Activated naive CD8-positive, alpha-beta T cell (primary cell): ENCODE results near the gene SLC2A6.
"Not testable (repeated sequence)": the region's sequence is repeated elsewhere in the genome, so short reads cannot be mapped to it uniquely, and the experiment has no call there.

Source experiments
- H3K27ac Mint-ChIP-seq: one replicate; pipeline ENCODE4 v1.8.0; 2021; ENCODE audit warnings: mixed read lengths
- H3K27me3 Mint-ChIP-seq: one replicate; pipeline ENCODE4 v1.8.0; 2021; ENCODE audit warnings: mixed read lengths
- H3K36me3 Mint-ChIP-seq: one replicate; pipeline ENCODE4 v1.8.0; 2021; ENCODE audit warnings: mixed read lengths
- H3K4me1 Mint-ChIP-seq: one replicate; pipeline ENCODE4 v1.8.0; 2021; ENCODE audit warnings: low read depth, mixed read lengths
- H3K4me3 Mint-ChIP-seq: one replicate; pipeline ENCODE4 v1.8.0; 2021; ENCODE audit warnings: mild to moderate bottlenecking, mixed read lengths
- H3K9me3 Mint-ChIP-seq: one replicate; pipeline ENCODE4 v1.8.0; 2021; ENCODE audit warnings: low read depth, mixed read lengths

Gene SLC2A6

GRCh38 chr9:133456409-133456808, 22.5 kb downstream of the SLC2A6 start:
- Mint-ChIP-seq H3K27me3 (no peaks in the 10 kb centered on the region), H3K4me1 (peaks cover 6% of the 10 kb centered on the region), H3K36me3 (no peaks in the 10 kb centered on the region), H3K27ac (no peak overlapping the region), H3K9me3 (no peaks in the 10 kb centered on the region), H3K4me3 (no peak overlapping the region)

- H3K9me3 Mint-ChIP-seq, result no peaks in the 10 kb centered on the region
These were observed 23.0 kb downstream of the SLC2A6 start for GRCh38 chr9:133455936-133456335.

GRCh38 chr9:133454943-133455673, 23.8 kb downstream of the SLC2A6 start:
- Mint-ChIP-seq H3K9me3 (no peaks in the 10 kb centered on the region), H3K27me3 (no peaks in the 10 kb centered on the region), H3K4me3 (no peak overlapping the region), H3K4me1 (peaks cover 6% of the 10 kb centered on the region), H3K36me3 (no peaks in the 10 kb centered on the region), H3K27ac (no peak overlapping the region)

More at GRCh38 chr9:133455936-133456335, 23.0 kb downstream of the SLC2A6 start:
- H3K4me3 Mint-ChIP-seq, result no peak overlapping the region
- H3K36me3 Mint-ChIP-seq, result no peaks in the 10 kb centered on the region
- H3K27ac Mint-ChIP-seq, result no peak overlapping the region
- no peaks in the 10 kb centered on the region for H3K27me3 Mint-ChIP-seq
- H3K4me1 Mint-ChIP-seq, result peaks cover 6% of the 10 kb centered on the region

- H3K36me3 Mint-ChIP-seq, result no peaks in the 10 kb centered on the region
- H3K27ac Mint-ChIP-seq, result no peak overlapping the region
- no peaks in the 10 kb centered on the region for H3K27me3 Mint-ChIP-seq
- H3K4me3 Mint-ChIP-seq, result no peak overlapping the region
- no peaks in the 10 kb centered on the region for H3K9me3 Mint-ChIP-seq
- H3K4me1 Mint-ChIP-seq, result peaks cover 5% of the 10 kb centered on the region
These were observed 24.6 kb downstream of the SLC2A6 start for GRCh38 chr9:133454325-133454724.

GRCh38 chr9:133453651-133454050, 25.2 kb downstream of the SLC2A6 start:
- H3K27me3 Mint-ChIP-seq, result no peaks in the 10 kb centered on the region
- H3K4me3 Mint-ChIP-seq, result no peak overlapping the region
- H3K9me3 Mint-ChIP-seq, result no peaks in the 10 kb centered on the region
- H3K27ac Mint-ChIP-seq, result no peak overlapping the region
- H3K36me3 Mint-ChIP-seq, result no peaks in the 10 kb centered on the region
- peaks cover under 1% of the 10 kb centered on the region for H3K4me1 Mint-ChIP-seq

- no peaks in the 10 kb centered on the region for H3K36me3 Mint-ChIP-seq
- H3K4me1 Mint-ChIP-seq, result no peaks in the 10 kb centered on the region
- H3K4me3 Mint-ChIP-seq, result no peak overlapping the region
- H3K9me3 Mint-ChIP-seq, result no peaks in the 10 kb centered on the region
- no peaks in the 10 kb centered on the region for H3K27me3 Mint-ChIP-seq
- H3K27ac Mint-ChIP-seq, result no peak overlapping the region
These were observed 26.3 kb downstream of the SLC2A6 start for GRCh38 chr9:133452562-133452961.

- H3K4me1 Mint-ChIP-seq, H3K4me3 Mint-ChIP-seq, H3K27ac Mint-ChIP-seq: not testable (repeated sequence)
These were observed 27.0 kb downstream of the SLC2A6 start for GRCh38 chr9:133451865-133452264.

DNA sequence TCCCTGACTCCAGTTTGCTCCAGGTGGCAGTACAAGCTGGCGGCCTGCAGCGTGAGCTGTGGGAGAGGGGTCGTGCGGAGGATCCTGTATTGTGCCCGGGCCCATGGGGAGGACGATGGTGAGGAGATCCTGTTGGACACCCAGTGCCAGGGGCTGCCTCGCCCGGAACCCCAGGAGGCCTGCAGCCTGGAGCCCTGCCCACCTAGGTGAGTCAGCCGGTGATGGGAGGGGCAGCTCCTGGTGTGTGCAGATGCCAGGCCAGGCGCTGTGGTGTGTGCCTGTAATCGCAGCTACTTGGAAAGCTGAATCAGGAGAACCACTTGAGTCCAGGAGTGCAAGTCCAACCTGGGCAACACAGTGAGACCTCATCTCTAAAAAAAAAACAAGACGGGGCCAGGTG, 29.1 kb downstream of the SLC2A6 start:
- no peaks in the 10 kb centered on the region for H3K9me3 Mint-ChIP-seq

More at GRCh38 chr9:133451865-133452264, 27.0 kb downstream of the SLC2A6 start:
- not testable (repeated sequence) for H3K36me3 Mint-ChIP-seq, H3K27me3 Mint-ChIP-seq, H3K9me3 Mint-ChIP-seq

GRCh38 chr9:133448487-133448972, 30.4 kb downstream of the SLC2A6 start:
- H3K36me3 Mint-ChIP-seq, result no peaks in the 10 kb centered on the region
- peaks cover 1% of the 10 kb centered on the region for H3K27me3 Mint-ChIP-seq
- no peaks in the 10 kb centered on the region for H3K9me3 Mint-ChIP-seq
- no peak overlapping the region for H3K27ac Mint-ChIP-seq
- H3K4me1 Mint-ChIP-seq, result no peaks in the 10 kb centered on the region
- H3K4me3 Mint-ChIP-seq, result no peak overlapping the region

More for the DNA sequence above, 29.1 kb downstream of the SLC2A6 start:
- Mint-ChIP-seq H3K36me3 (no peaks in the 10 kb centered on the region), H3K4me1 (no peaks in the 10 kb centered on the region), H3K4me3 (no peak overlapping the region), H3K27me3 (peaks cover 1% of the 10 kb centered on the region), H3K27ac (no peak overlapping the region)

GRCh38 chr9:133445293-133445969, 33.5 kb downstream of the SLC2A6 start:
- Mint-ChIP-seq H3K27ac (no peak overlapping the region), H3K27me3 (peaks cover 1% of the 10 kb centered on the region), H3K9me3 (no peaks in the 10 kb centered on the region), H3K4me1 (no peaks in the 10 kb centered on the region), H3K36me3 (no peaks in the 10 kb centered on the region), H3K4me3 (no peak overlapping the region)

DNA sequence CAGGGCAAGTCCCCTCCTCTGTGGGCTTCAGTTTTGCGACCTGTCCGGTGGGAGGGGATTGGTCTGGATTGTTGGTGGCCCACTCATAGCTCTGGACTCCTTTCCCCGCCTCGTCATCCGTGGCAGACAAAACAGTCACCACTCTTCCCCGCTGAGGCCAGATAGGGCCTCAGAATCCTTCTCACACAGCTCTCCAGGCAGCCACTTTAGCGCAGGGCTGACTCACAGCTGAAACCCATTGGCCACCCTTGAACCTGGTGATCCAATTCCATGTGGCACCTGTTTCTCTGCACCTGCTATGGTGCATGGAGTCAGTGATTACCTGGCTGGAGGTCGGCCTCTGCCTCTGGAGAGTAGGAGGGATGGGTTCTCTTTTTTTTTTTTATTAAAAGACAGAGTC, 34.9 kb downstream of the SLC2A6 start:
- Mint-ChIP-seq H3K4me3 (no peak overlapping the region), H3K4me1 (no peaks in the 10 kb centered on the region), H3K36me3 (no peaks in the 10 kb centered on the region), H3K9me3 (no peaks in the 10 kb centered on the region), H3K27ac (no peak overlapping the region), H3K27me3 (peaks cover 1% of the 10 kb centered on the region)

DNA sequence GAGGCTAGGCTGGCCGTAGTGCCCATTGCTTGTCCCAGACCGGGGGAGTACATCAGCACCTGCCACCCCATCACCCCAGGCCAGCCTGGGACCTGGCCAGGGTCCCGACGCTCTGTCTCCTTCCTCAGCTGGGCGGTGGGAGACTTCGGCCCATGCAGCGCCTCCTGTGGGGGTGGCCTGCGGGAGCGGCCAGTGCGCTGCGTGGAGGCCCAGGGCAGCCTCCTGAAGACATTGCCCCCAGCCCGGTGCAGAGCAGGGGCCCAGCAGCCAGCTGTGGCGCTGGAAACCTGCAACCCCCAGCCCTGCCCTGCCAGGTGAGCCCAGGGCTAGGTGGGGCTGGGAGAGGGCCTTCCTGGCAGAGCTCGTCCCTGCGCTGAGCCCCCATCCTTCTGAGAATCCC, 35.7 kb downstream of the SLC2A6 start:
- H3K4me1 Mint-ChIP-seq, result no peaks in the 10 kb centered on the region
- no peaks in the 10 kb centered on the region for H3K9me3 Mint-ChIP-seq
- no peaks in the 10 kb centered on the region for H3K36me3 Mint-ChIP-seq
- no peak overlapping the region for H3K27ac Mint-ChIP-seq
- no peak overlapping the region for H3K4me3 Mint-ChIP-seq
- H3K27me3 Mint-ChIP-seq, result peaks cover 1% of the 10 kb centered on the region

GRCh38 chr9:133441571-133441970, 37.3 kb downstream of the SLC2A6 start:
- no peak overlapping the region for H3K4me3 Mint-ChIP-seq
- no peak overlapping the region for H3K27ac Mint-ChIP-seq
- no peaks in the 10 kb centered on the region for H3K9me3 Mint-ChIP-seq
- no peaks in the 10 kb centered on the region for H3K36me3 Mint-ChIP-seq
- no peaks in the 10 kb centered on the region for H3K4me1 Mint-ChIP-seq
- H3K27me3 Mint-ChIP-seq, result peaks cover 1% of the 10 kb centered on the region

GRCh38 chr9:133440874-133441273, 38.0 kb downstream of the SLC2A6 start:
- H3K9me3 Mint-ChIP-seq, result no peaks in the 10 kb centered on the region
- H3K4me3 Mint-ChIP-seq, result no peak overlapping the region
- no peaks in the 10 kb centered on the region for H3K36me3 Mint-ChIP-seq
- H3K27ac Mint-ChIP-seq, result no peak overlapping the region
- no peaks in the 10 kb centered on the region for H3K4me1 Mint-ChIP-seq
- H3K27me3 Mint-ChIP-seq, result no peaks in the 10 kb centered on the region

DNA sequence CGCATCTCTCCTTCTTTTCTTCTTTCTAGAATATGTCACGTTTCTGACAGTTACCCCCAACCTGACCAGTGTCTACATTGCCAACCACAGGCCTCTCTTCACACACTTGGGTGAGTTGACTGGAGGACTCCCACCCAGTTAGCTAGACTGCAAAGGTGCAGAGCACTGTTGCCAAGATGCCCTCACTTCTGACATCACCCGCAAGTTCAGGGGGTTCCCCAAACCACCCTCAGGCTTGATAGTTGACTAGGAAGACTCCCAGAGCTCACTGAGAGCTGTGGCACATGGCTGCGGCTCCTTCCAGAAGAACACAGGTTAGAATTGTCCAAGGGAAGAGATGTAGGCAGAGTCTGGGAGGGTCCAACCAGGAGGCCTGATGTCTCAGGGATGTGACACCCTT, 39.6 kb downstream of the SLC2A6 start:
- Mint-ChIP-seq H3K36me3 (no peaks in the 10 kb centered on the region), H3K4me1 (no peaks in the 10 kb centered on the region), H3K9me3 (no peaks in the 10 kb centered on the region), H3K27me3 (no peaks in the 10 kb centered on the region), H3K27ac (no peak overlapping the region), H3K4me3 (no peak overlapping the region)
